ENCODE data around the gene TK2.

The TK2 gene

GRCh38 chr16:66544016-66544757 is 5.7 kb downstream of the TK2 start:
- DNase-seq (ENCODE audit: low read depth), result no peak

GRCh38 chr16:66543541-66543940 is 6.4 kb downstream of the TK2 start:
- DNase-seq (ENCODE audit: low read depth), result no peak

GRCh38 chr16:66542396-66542795 is 7.5 kb downstream of the TK2 start:
- DNase-seq (ENCODE audit: low read depth), result no peak

DNA sequence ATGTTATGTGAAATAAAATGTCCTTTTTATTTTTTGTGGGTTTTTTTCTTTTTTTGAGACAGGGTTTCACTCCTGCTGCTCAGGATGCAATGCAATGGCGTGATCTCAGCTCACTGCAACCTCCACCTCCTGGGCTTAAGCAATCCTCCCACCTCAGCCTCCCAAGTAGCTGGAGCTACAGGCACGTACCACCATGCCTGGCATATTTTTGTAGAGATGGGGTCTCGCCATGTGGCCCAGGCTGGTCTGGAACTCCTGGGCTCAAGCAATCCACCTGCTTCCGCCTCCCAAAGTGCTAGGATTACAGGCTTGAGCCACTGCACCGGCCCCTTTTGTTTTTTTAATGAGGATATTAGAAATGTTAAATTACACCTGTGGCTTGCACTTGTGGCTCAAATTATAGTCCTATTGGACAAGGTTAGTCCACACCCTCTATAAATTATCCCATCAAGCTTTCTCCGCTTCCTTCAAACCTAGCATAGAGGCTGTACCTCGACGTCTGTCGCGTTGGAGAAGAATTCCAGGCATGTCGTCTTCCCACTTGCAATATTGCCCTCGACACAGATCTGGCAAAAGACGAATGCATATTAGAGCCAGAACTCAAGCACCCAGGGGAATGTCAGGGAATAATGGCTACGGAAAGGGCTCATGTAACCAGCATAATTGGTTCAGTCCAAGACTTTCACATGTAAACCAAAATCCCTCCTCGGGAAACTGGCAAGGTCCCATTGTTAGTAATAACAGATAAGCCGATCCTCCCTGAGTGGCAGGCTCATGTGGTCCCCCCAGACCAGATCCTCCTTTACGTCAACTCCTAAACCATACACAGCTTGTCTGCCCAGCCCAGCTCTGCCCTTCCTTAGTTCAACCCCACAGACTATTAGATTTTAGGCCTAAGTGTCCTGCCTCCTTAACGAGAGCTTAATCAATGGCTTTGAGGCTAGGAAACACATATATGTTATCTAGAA is 8.2 kb downstream of the TK2 start:
- DNase-seq (ENCODE audit: low read depth), result no peak

GRCh38 chr16:66539623-66540469 is 10.1 kb downstream of the TK2 start:
- DNase-seq (ENCODE audit: low read depth), result no peak

- DNase-seq (ENCODE audit: low read depth), result no peak
Measured at GRCh38 chr16:66538910-66539309, 11.0 kb downstream of the TK2 start.

DNA sequence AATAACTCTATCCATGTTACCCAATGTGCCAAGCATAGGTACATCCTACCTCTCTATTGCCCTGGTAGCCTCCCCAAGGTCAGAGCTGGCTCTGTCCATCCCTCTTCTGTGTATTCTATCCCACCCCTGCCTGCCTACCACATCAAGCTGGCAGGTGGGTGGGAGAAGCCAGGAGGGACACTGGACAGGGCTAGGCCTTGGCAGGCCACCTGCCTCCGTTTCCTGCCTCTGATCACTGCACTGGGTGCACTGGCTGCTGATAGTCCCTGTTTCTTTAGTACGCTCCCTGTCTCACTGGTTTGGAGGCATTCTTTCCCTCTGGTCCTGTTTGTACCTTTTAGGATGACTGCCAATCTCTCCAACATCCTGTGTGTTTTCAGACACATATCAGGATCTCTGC is 12.7 kb downstream of the TK2 start:
- DNase-seq (ENCODE audit: low read depth), result no peak

DNA sequence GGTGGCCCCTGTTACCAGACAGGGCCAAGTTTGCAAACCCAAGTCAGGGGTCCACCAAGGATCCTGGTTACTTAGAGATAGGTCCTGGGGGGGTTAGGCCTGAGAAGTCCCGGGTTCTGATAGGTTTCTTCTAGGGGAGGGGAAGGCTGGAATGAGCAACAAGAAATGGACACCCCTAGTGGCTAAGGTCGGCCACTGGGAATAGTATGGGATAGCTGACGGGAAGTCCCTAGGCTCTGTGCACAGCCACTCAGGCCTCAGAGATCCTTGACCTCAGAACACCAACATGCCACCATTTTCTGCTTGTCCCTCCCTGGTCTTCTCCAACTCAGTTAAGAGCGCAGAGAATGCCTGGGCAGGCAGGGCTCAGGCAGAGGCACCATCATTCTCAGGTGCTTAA is 13.4 kb downstream of the TK2 start:
- DNase-seq (ENCODE audit: low read depth), result no peak

- no peak for DNase-seq (ENCODE audit: low read depth)
Measured at GRCh38 chr16:66534376-66534799, 15.5 kb downstream of the TK2 start.

GRCh38 chr16:66529475-66529874 is 20.4 kb downstream of the TK2 start:
- DNase-seq (ENCODE audit: low read depth), result no peak

- DNase-seq (ENCODE audit: low read depth), result no peak
Measured at GRCh38 chr16:66528294-66528693, 21.6 kb downstream of the TK2 start.

DNA sequence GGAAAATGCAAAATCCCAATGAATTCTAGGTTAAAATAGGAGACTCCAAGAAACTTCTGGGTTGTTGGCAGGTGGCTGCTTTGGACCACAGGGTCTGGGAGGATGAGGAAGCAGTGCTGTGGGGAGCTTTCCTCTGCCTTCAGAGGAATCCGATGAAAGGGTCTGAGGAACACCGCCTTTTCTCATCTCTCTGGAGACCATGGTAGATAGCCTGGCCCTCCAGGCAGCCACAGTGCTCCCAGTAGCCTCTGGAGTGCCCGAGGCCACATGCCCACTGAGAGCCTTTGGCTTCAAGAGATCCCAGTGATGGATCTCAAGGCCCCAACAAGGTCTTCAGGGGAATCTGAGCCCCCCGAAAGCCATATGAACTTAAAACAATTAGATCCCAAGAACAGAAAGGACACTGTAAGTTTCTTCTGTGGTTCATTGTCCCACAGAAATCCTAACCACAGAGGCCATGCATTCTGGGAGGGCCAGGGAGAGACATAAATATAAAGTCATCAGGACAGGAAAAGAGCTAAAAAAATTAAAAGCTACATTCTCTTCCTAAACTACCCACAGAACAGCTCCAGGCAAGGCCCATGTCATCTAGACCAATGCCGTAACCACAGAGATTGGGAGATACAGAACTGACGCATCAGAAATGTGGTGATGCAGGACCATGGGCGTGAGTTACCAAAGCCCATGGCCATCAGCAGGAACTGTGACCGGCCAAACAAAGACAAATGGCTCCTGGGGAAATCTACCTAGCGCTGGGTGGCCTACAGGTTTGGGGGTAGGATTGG is 24.3 kb downstream of the TK2 start:
- no peak for DNase-seq (ENCODE audit: low read depth)

DNA sequence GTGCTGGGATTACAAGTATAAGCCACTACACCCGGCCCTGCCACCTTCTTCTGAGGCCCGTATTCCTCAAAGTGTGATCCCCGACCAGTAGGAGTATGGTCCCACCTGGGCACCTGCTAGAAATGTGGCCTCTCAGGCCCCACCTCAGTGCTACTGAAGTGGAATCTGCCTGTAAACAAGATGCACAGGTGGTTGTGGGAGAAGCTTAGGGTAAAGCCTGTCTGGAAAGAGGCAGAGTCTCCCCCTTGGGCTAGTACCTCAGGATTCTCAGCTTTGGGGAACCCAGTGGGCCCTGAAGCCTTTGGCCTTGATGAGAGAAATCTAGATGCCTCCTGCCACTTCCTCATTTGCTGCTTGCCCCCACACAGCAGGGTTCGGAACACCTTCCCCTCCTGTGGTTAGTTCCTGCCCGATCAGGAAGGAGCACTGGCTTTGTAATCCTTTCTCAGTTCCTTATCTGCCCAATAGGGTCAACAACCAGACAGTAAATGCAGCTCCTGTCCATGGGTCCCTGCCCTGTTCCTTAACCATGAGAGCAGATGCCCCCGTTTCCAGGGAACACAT is 25.2 kb downstream of the TK2 start:
- no peak for DNase-seq (ENCODE audit: low read depth)

GRCh38 chr16:66523861-66524354 is 26.0 kb downstream of the TK2 start:
- DNase-seq (ENCODE audit: low read depth), result no peak

- DNase-seq (ENCODE audit: low read depth), result no peak
Measured at GRCh38 chr16:66522816-66523590, 26.9 kb downstream of the TK2 start.

DNA sequence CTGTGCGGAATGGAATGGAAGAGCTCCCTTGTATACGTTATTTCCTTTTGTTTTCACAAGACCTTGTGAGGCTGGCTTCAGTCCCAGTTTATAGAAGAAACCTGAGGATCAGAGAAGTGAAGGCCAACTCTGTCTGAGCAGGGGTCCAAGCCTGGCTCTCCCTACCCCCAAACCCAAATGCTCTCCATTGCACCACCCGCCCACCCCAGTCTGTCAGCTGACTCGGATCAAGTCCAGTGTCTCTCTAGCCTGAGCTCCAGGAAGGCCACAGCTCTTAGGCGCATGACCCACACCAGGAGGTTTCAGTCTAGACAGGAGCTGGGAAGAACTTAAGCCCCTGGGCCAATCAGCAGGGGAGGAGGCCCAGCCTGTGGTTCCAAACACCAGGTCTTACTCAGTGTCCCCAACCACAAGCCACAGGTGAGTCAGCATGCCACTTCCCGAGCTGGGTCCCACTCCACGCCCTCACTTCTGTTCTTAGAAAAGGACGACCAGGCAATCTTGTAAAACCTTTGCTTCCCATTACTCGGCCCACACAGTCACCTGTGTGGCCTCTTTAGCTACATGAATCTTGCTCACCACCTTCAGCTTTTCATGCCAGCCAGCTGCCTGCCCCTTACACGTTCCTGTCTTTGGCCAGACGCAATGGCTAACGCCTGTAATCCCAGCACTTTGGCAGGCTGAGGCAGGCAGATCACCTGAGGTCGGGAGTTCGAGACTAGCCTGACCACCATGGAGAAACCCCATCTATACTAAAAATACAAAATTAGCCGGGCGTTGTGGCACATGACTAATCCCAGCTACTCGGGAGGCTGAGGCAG is 27.8 kb downstream of the TK2 start:
- DNase-seq (ENCODE audit: low read depth), result peak; percentile 90

GRCh38 chr16:66521252-66521713 is 28.6 kb downstream of the TK2 start:
- no peak for DNase-seq (ENCODE audit: low read depth)

DNA sequence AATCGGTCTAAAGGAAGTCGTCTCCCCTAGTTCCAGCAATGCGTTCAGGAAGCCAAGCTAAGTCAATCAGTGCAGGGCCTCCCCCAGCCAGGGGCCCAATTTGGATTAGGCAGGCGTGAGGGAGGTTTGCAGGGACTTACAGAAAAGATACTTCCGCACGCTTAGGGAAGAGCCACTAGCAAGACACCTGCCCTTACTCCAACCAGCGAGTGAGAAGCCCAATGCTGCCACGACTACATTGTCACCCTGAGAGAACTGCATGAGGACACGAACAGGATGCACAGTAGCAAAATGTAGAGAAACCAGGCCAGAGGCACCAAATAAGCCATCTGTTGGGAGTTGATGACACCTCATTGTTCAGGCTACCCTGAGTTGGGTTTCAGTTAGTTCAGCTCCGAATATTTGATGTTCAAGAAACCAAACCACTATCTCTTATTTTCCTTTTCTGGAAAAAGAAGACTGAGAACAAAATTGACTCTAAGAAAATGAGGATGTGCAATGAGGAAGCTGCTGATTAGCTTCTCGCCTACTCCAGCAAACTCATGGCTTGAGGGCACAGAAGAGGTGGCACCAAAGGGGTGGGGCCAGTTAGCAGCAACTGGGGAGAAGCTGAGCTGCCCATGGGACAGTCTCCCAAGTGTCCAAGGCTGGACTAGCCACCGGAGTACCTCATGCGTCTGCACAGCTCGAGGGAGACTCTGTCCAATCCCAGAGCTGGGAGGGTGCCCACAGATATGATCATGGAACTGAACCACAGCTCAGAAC is 29.3 kb downstream of the TK2 start:
- no peak for DNase-seq (ENCODE audit: low read depth)
